ENCODE measurements around the gene WDR3. TPM values are rescaled to one million over a fixed set of nuclear protein-coding genes. Genes with fewer than 3 reads are reported as not detected.

WDR3 gene
- total RNA-seq, 1 donor = 17.7 TPM

GRCh38 chr1:117967881-117968280 lies 38.3 kb downstream of the WDR3 start:
- TF ChIP-seq CTCF (IDR thresholded peaks at IDR 0.05; ENCODE audit: insufficient read depth, low read depth, low read length) = no peak
- no peak overlapping the region for H3K4me3 ChIP-seq (ENCODE audit: low read depth, low read length)
- DNase-seq (ENCODE audit: low read depth) = peak; percentile 10

GRCh38 chr1:117970252-117970651 lies 40.7 kb downstream of the WDR3 start:
- DNase-seq (ENCODE audit: low read depth) = no peak
- H3K4me3 ChIP-seq (ENCODE audit: low read depth, low read length) = no peak overlapping the region
- TF ChIP-seq CTCF (IDR thresholded peaks at IDR 0.05; ENCODE audit: insufficient read depth, low read depth, low read length) = no peak

- H3K4me3 ChIP-seq (ENCODE audit: low read depth, low read length) = no peak overlapping the region
- DNase-seq (ENCODE audit: low read depth) = no peak
- no peak for TF ChIP-seq CTCF (IDR thresholded peaks at IDR 0.05; ENCODE audit: insufficient read depth, low read depth, low read length)
Observed at GRCh38 chr1:117971777-117972176, 42.2 kb downstream of the WDR3 start.

- TF ChIP-seq CTCF (IDR thresholded peaks at IDR 0.05; ENCODE audit: insufficient read depth, low read depth, low read length) = no peak
- DNase-seq (ENCODE audit: low read depth) = no peak
- H3K4me3 ChIP-seq (ENCODE audit: low read depth, low read length) = no peak overlapping the region
Observed at GRCh38 chr1:117976381-117976780, 46.8 kb downstream of the WDR3 start.

- DNase-seq (ENCODE audit: low read depth) = no peak
- H3K4me3 ChIP-seq (ENCODE audit: low read depth, low read length) = no peak overlapping the region
- TF ChIP-seq CTCF (IDR thresholded peaks at IDR 0.05; ENCODE audit: insufficient read depth, low read depth, low read length) = no peak
Observed at GRCh38 chr1:117981455-117982192, 52.1 kb downstream of the WDR3 start.

DNA sequence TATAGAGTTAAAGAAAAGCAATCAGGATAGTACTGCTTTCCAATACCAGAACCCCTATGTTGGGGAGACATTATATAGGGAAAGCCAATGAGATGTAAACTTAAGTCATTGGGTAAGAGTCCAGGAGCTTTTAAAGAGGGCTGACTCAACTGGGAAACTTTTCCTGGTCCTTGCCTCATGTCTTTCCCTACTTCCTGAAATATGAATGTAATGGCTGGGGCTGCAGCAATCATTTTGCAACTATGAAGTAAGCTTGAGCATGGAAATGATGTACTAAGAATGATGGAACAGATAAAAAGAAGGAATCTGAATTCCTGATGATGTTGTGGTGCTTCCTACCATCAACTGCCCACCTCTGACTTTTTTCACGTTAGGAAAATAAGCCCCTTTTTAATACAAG lies 55.7 kb downstream of the WDR3 start:
- TF ChIP-seq CTCF (IDR thresholded peaks at IDR 0.05; ENCODE audit: insufficient read depth, low read depth, low read length) = no peak
- DNase-seq (ENCODE audit: low read depth) = no peak
- H3K4me3 ChIP-seq (ENCODE audit: low read depth, low read length) = no peak overlapping the region

- no peak overlapping the region for H3K4me3 ChIP-seq (ENCODE audit: low read depth, low read length)
- no peak for TF ChIP-seq CTCF (IDR thresholded peaks at IDR 0.05; ENCODE audit: insufficient read depth, low read depth, low read length)
- no peak for DNase-seq (ENCODE audit: low read depth)
Observed at GRCh38 chr1:117985973-117986372, 56.4 kb downstream of the WDR3 start.
